B cell (primary cell): ENCODE measurements around the gene CTNNA3. TPM values are rescaled to one million over a fixed set of nuclear protein-coding genes. Genes with fewer than 3 reads are reported as not detected.

Source experiments
- ATAC-seq: fragments of 200-7000 bp; cut with Tn5 transposase; one replicate; pipeline ENCODE4 v1.10.0; 2021; ENCODE audit warnings: low read depth, mild to moderate bottlenecking, moderate number of reproducible peaks, moderate library complexity
- CTCF ChIA-PET: fragments of 350-600 bp; sonication (Branson Sonifier 250); formaldehyde crosslinking; loops from one replicate; lab custom pipeline; 2021; ENCODE audit warnings: antibody characterized with exemption, inconsistent platforms; lab: Charles Lee
- POLR2A ChIA-PET: fragments of 350-600 bp; sonication (Branson Sonifier 250); formaldehyde crosslinking; loops from one replicate; lab custom pipeline; 2021; ENCODE audit warnings: antibody characterized with exemption; lab: Charles Lee
- DNase-seq: peaks from one replicate; pipeline ENCODE4 v3.0.0; 2013
- H2AFZ ChIP-seq: 2 replicates; pipeline ENCODE4 v1.6.1; 2012; ENCODE audit warnings: mild to moderate bottlenecking, low read depth, low read length; ENCODE audit not compliant: insufficient read depth, poor library complexity, severe bottlenecking
- H3K27ac ChIP-seq, 2 donors: 1 replicate in 1 of 2; 2 replicates in 1 of 2; pipeline ENCODE4 v1.5.1; 2012 to 2013; ENCODE audit warnings: low read length in 2 of 2, mild to moderate bottlenecking in 2 of 2, moderate library complexity in 1 of 2
- H3K27me3 ChIP-seq, 4 experiments: fragments of 200-600 bp in 1 of 4; sonication (generic) in 1 of 4; replicated peaks in 1 of 4; 1 replicate in 2 of 4; 2 replicates in 2 of 4; pipeline versions ENCODE4 v1.6.1 to v1.7.0; 2013 to 2016; ENCODE audit warnings: low read length in 3 of 4, mild to moderate bottlenecking in 2 of 4, mixed read lengths in 1 of 4, moderate library complexity in 1 of 4; ENCODE audit not compliant: insufficient read depth in 4 of 4, control insufficient read depth in 3 of 4; ENCODE audit errors: control extremely low read depth in 1 of 4
- H3K36me3 ChIP-seq, 2 experiments: replicated peaks in 1 of 2; 1 replicate in 1 of 2; 2 replicates in 1 of 2; pipeline versions ENCODE4 v1.6.1 to v1.7.1; 2013; ENCODE audit warnings: low read length in 1 of 2; ENCODE audit not compliant: insufficient read depth in 2 of 2, control insufficient read depth in 1 of 2; ENCODE audit errors: control extremely low read depth in 1 of 2, extremely low read depth in 1 of 2
- H3K4me1 ChIP-seq, 2 donors: fragments of 200-600 bp in 1 of 2; sonication (generic) in 1 of 2; 1 replicate in 1 of 2; 2 replicates in 1 of 2; pipeline versions ENCODE4 v1.5.1 to v1.6.1; 2013 to 2017; ENCODE audit warnings: low read length in 2 of 2; ENCODE audit not compliant: control insufficient read depth in 2 of 2, insufficient read depth in 2 of 2
- H3K4me2 ChIP-seq: replicated peaks from 2 replicates; pipeline ENCODE3; 2012; ENCODE audit warnings: mild to moderate bottlenecking, low read depth, low read length; ENCODE audit not compliant: poor library complexity, severe bottlenecking
- H3K4me3 ChIP-seq, 5 experiments: fragments of 200-600 bp in 1 of 5; sonication (generic) in 1 of 5; 1 replicate in 3 of 5; 2 replicates in 2 of 5; pipeline versions ENCODE4 v1.5.1 to v1.7.0; 2011 to 2016; ENCODE audit warnings: low read length in 4 of 5, mild to moderate bottlenecking in 4 of 5, low read depth in 2 of 5, control low read depth in 1 of 5, moderate library complexity in 1 of 5; ENCODE audit not compliant: insufficient read depth in 1 of 5; ENCODE audit errors: control extremely low read depth in 1 of 5, extremely low read depth in 1 of 5
- H3K79me2 ChIP-seq: fragments of 200-600 bp; sonication (generic); one replicate; pipeline ENCODE4 v1.6.0; 2016; ENCODE audit warnings: low read length; ENCODE audit not compliant: control insufficient read depth, insufficient read depth
- H3K9ac ChIP-seq: fragments of 200-600 bp; sonication (generic); 2 replicates; pipeline ENCODE4 v1.6.1; 2017; ENCODE audit warnings: mild to moderate bottlenecking, low read length, moderate library complexity
- H3K9me3 ChIP-seq, 3 donors: one replicate each; pipeline versions ENCODE4 v1.6.1 to v1.7.1; 2013; ENCODE audit warnings: low read length in 2 of 3; ENCODE audit not compliant: control insufficient read depth in 2 of 3, insufficient read depth in 1 of 3; ENCODE audit errors: control extremely low read depth in 1 of 3
- H4K20me1 ChIP-seq: 2 replicates; pipeline ENCODE4 v1.6.0; 2012; ENCODE audit warnings: mild to moderate bottlenecking, low read length; ENCODE audit not compliant: insufficient read depth, control insufficient read depth, poor library complexity, severe bottlenecking
- H3K27ac Mint-ChIP-seq: one replicate; pipeline ENCODE4 v1.8.0; 2021; ENCODE audit warnings: mixed read lengths
- H3K27me3 Mint-ChIP-seq: one replicate; pipeline ENCODE4 v1.8.0; 2021; ENCODE audit warnings: mixed read lengths
- H3K4me1 Mint-ChIP-seq: one replicate; pipeline ENCODE4 v1.8.0; 2021; ENCODE audit warnings: mixed read lengths
- H3K4me3 Mint-ChIP-seq: one replicate; pipeline ENCODE4 v1.8.0; 2021; ENCODE audit warnings: mixed read lengths
- H3K9me3 Mint-ChIP-seq: one replicate; pipeline ENCODE4 v1.8.0; 2022; ENCODE audit warnings: mixed read lengths; ENCODE audit not compliant: insufficient read depth
- EZH2 ChIP-seq: IDR thresholded peaks from 2 replicates; pipeline ENCODE4 v1.6.1; 2012; ENCODE audit warnings: borderline replicate concordance, low read depth, mild to moderate bottlenecking, moderate library complexity, low read length; ENCODE audit not compliant: insufficient read depth, poor library complexity, severe bottlenecking
- WGBS: methylation state at CpG from one replicate; pipeline ENCODE4 v1.1.5; 2013; ENCODE audit warnings: missing lambda C conversion rate; ENCODE audit not compliant: insufficient coverage; 5-methylcytosine and 5-hydroxymethylcytosine counted together
- intact Hi-C: fragments of 100-400 bp; cut with micrococcal nuclease; formaldehyde crosslinking; loops from one replicate; pipeline ENCODE4 v1.10.0; 2022
- polyA plus RNA-seq: library from polyadenylated mRNA; depleted of rRNA; stranded (reverse); fragments of >200 nt; gene quantifications from 2 replicates; pipeline ENCODE4 v1.2.3, GENCODE V29; 2012
- total RNA-seq, 2 donors: library from RNA; stranded (reverse); fragments of 120-200 nt in 1 of 2; gene quantifications; 1 replicate in 1 of 2; 2 replicates in 1 of 2; pipeline versions ENCODE4 v1.2.3 to v1.2.4, GENCODE V29; 2013 to 2022
- TF ChIP-seq, protein P1 (sequence below): fragments of 200-600 bp; IDR thresholded peaks from one replicate; pipeline ENCODE4 v1.8.0; 2022; ENCODE audit warnings: antibody characterized with exemption, mild to moderate bottlenecking

CTNNA3 gene
- total and polyA plus RNA-seq, 2 donors (not counting 1 experiment from before 2014, with no cell fraction given), result 0.01 TPM; not detected in 1

DNA sequence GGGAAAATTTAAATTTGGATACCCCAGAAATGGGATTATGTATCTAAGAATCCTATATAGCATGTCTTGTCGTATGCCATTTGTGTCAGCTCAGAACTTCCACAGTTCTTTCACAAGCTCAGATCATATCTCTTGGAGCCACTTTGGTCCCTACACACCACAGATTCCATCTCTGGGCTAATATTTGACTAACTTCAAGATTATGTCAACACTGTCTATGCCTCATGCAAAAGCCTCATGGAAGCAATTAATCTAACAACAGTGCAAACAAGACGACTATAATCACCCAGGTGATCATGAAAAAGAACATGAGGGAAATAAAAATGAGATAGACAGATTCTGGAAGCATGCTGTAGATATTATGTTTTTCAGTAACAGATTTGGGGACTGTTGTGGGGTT, 581.0 kb downstream of the CTNNA3 start:
- H3K27me3 Mint-ChIP-seq, result no peaks in the 10 kb centered on the region
- Histone ChIP-seq H2AFZ (no peak overlapping the region), H3K36me3 (no peaks in the 10 kb centered on the region), H4K20me1 (no peaks in the 10 kb centered on the region), H3K27me3 (no peaks in the 10 kb centered on the region), H3K9me3 (no peaks in the 10 kb centered on the region), H3K4me1 (no peaks in the 10 kb centered on the region), H3K27ac (no peak overlapping the region), H3K4me2 (no peak overlapping the region), H3K9ac (no peak overlapping the region), H3K4me3 (no peak overlapping the region), H3K79me2 (no peaks in the 10 kb centered on the region)
- WGBS, result 75% methylated on average over 1 of the region's 2 CpGs
- H3K4me1 Mint-ChIP-seq, result no peaks in the 10 kb centered on the region
- TF ChIP-seq EZH2, result no peak
- TF ChIP-seq, protein P1, sequence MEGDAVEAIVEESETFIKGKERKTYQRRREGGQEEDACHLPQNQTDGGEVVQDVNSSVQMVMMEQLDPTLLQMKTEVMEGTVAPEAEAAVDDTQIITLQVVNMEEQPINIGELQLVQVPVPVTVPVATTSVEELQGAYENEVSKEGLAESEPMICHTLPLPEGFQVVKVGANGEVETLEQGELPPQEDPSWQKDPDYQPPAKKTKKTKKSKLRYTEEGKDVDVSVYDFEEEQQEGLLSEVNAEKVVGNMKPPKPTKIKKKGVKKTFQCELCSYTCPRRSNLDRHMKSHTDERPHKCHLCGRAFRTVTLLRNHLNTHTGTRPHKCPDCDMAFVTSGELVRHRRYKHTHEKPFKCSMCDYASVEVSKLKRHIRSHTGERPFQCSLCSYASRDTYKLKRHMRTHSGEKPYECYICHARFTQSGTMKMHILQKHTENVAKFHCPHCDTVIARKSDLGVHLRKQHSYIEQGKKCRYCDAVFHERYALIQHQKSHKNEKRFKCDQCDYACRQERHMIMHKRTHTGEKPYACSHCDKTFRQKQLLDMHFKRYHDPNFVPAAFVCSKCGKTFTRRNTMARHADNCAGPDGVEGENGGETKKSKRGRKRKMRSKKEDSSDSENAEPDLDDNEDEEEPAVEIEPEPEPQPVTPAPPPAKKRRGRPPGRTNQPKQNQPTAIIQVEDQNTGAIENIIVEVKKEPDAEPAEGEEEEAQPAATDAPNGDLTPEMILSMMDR, result no peak
- intact Hi-C loops, result no loop called here
- H3K4me3 Mint-ChIP-seq, result no peak overlapping the region
- no peaks in the 10 kb centered on the region for H3K9me3 Mint-ChIP-seq
- DNase-seq, result no peak
- POLR2A ChIA-PET, result no interaction called here
- ATAC-seq, result no peak
- no peak overlapping the region for H3K27ac Mint-ChIP-seq
- CTCF ChIA-PET, result no interaction called here

DNA sequence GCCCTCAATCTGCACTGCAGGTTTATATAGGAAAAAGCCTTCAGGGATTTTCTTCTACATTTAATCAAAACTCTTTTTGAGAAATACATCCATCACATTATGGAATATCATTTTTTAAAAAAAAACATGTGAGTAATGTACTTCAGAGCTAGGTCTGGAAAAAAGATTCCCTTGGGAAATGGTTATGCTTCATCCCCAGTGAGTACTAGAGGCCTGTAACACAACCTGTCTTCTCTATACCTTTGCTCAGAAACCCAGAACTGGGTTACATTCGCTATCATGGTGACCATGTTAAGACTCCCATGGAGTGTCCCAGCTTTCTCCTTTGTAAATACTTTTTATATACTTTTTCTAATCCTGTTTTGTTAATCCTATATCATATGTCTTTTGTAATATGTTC, 583.2 kb downstream of the CTNNA3 start:
- Histone ChIP-seq H3K27me3 (no peaks in the 10 kb centered on the region), H3K4me1 (no peaks in the 10 kb centered on the region), H4K20me1 (no peaks in the 10 kb centered on the region), H2AFZ (no peak overlapping the region), H3K36me3 (no peaks in the 10 kb centered on the region), H3K4me3 (no peak overlapping the region), H3K79me2 (no peaks in the 10 kb centered on the region), H3K27ac (no peak overlapping the region), H3K9me3 (no peaks in the 10 kb centered on the region), H3K9ac (no peak overlapping the region), H3K4me2 (no peak overlapping the region)
- no CpG with 5 or more reads among the region's 1 CpG for WGBS
- intact Hi-C loops, result no loop called here
- Mint-ChIP-seq H3K27me3 (no peaks in the 10 kb centered on the region), H3K9me3 (no peaks in the 10 kb centered on the region), H3K27ac (no peak overlapping the region), H3K4me3 (no peak overlapping the region), H3K4me1 (no peaks in the 10 kb centered on the region)
- DNase-seq (no peak), ATAC-seq (no peak)
- ChIA-PET CTCF (no interaction called here), POLR2A (no interaction called here)
- TF ChIP-seq, protein P1, result no peak
- no peak for TF ChIP-seq EZH2
